Measurements from ENCODE around the gene CA14. TPM values are rescaled to one million over a fixed set of nuclear protein-coding genes. Genes with fewer than 3 reads are reported as not detected.

Gene CA14
- total and polyA plus RNA-seq, 9 of the 15 experiments (the other 6 are each of a cell fraction or from before 2014, with no cell fraction given) = 0.13 to 0.57 (median 0.26) TPM; not detected in 1

GRCh38 chr1:150288822-150289221 lies 31.2 kb downstream of the CA14 start:
- H3K4me3 ChIP-seq = no peak overlapping the region
- TF ChIP-seq ZZZ3 (IDR thresholded peaks at IDR 0.05) = no peak
- 0 out of 2 replicates have a peak, but pooled peaks have one; percentile 16 for TF ChIP-seq LEF1 (IDR thresholded peaks at IDR 0.05)
- no peak for TF ChIP-seq MEF2D (tag; conservative IDR thresholded peaks at IDR 0.05; ENCODE audit: low read depth)
- no peak for TF ChIP-seq MBD2 (IDR thresholded peaks at IDR 0.05; ENCODE audit: borderline replicate concordance, low read depth)
- no peak for TF ChIP-seq ZHX1 (conservative IDR thresholded peaks at IDR 0.05; ENCODE audit: low read length)
- no peak for TF ChIP-seq CBFA2T2 (conservative IDR thresholded peaks at IDR 0.05)
- no peak for TF ChIP-seq ZNF507 (tag; conservative IDR thresholded peaks at IDR 0.05)
- no peak for TF ChIP-seq XRCC5 (IDR thresholded peaks at IDR 0.05; ENCODE audit: low read depth, low read length)
- no peak for TF ChIP-seq MCM7 (IDR thresholded peaks at IDR 0.05)
- no peak for TF ChIP-seq PRMT5 (CRISPR knock-in tag; IDR thresholded peaks at IDR 0.05)
- TF ChIP-seq ILK (tag; IDR thresholded peaks at IDR 0.05; ENCODE audit: borderline replicate concordance, low read depth) = 0 out of 2 replicates have a peak, but pooled peaks have one; percentile 20
- in situ Hi-C loops (cut with MboI) (no loop called here), intact Hi-C loops (cut with micrococcal nuclease) (no loop called here)
- no peak overlapping the region for H3K9ac ChIP-seq (ENCODE audit: insufficient read depth in 1 of 2, low read depth in 2 of 2, low read length in 2 of 2)
- H4K20me1 ChIP-seq (replicated peaks; ENCODE audit: control insufficient read depth, insufficient read depth, low read length) = no peaks in the 10 kb centered on the region
- ATAC-seq = peak; percentile 11; the same call in 1 of the 3 replicates
- BruUV-seq (replicated peaks) = no TSS peak
- WGBS (ENCODE audit: insufficient coverage, low coverage, missing lambda C conversion rate) = 34% methylated on average over 4 of the region's 4 CpGs
- peak in 1 of 4 experiments; percentile 39 for DNase-seq (ENCODE audit: extremely low read depth in 1 of 4, low spot score in 3 of 4)
- no peaks in the 10 kb centered on the region for H3K36me3 ChIP-seq (ENCODE audit: control insufficient read depth, insufficient read depth, low read length)
- H3K9me1 ChIP-seq (ENCODE audit: control insufficient read depth, insufficient read depth, low read length) = no peaks in the 10 kb centered on the region
- peaks cover 14 to 30% of the 10 kb centered on the region in 2 experiments for H3K4me1 ChIP-seq (replicated peaks in 1 of 2; ENCODE audit: control insufficient read depth in 2 of 2, insufficient read depth in 2 of 2, low read length in 2 of 2)
- ChIA-PET CTCF (ENCODE audit: low intra/inter-chr PET ratio) (no interaction called here), POLR2A (interaction anchor here (0.5 to 3.9 kb wide), 3 partner anchors 16 to 163 kb away, joined by 3 to 15 read pairs (median 4); partner anchors contain the start of gene C1orf54)
- peak overlapping the region; percentile 86 for H2AFZ ChIP-seq (ENCODE audit: low read depth, low read length)
- H3K4me2 ChIP-seq (ENCODE audit: insufficient read depth, low read length) = peak overlapping the region; percentile 47
- H3K27me3 ChIP-seq (ENCODE audit: control insufficient read depth in 2 of 2, insufficient read depth in 2 of 2, low read length in 2 of 2) = no peaks in the 10 kb centered on the region
- H3K79me2 ChIP-seq (ENCODE audit: control insufficient read depth, insufficient read depth, low read length) = peaks cover 6% of the 10 kb centered on the region
- peak overlapping the region; percentile 20 for H3K27ac ChIP-seq (ENCODE audit: extremely low read depth, low read depth, low read length)
- no peaks in the 10 kb centered on the region for H3K9me3 ChIP-seq (replicated peaks; ENCODE audit: control insufficient read depth, insufficient read depth, low read depth, low read length)
- peak; percentile 29 for FAIRE-seq

All from K562 (cell line).